Measurements from ENCODE around the gene GDE1. TPM values are rescaled to one million over a fixed set of nuclear protein-coding genes. Genes with fewer than 3 reads are reported as not detected.

Gene GDE1
- total and polyA plus RNA-seq, 2 of the 4 experiments (the other 2 are of a cell fraction) = 50.1 to 62.4 TPM

GRCh38 chr16:19515757-19516156, 6.1 kb downstream of the GDE1 start:
- H4K5ac ChIP-seq (ENCODE audit: low read depth, low read length) = no peak overlapping the region
- H4K91ac ChIP-seq (ENCODE audit: insufficient read depth, low read depth, low read length) = no peak overlapping the region
- H3K4me1 ChIP-seq (ENCODE audit: control insufficient read depth, insufficient read depth, low read length) = peaks cover 5% of the 10 kb centered on the region; the same call in 1 of the 2 replicates
- H2BK120ac ChIP-seq (ENCODE audit: low read depth, low read length) = no peak overlapping the region
- no peak overlapping the region for H3K4me3 ChIP-seq (ENCODE audit: insufficient read depth, low read depth, low read length)
- no peak overlapping the region for H4K8ac ChIP-seq (ENCODE audit: low read depth in 2 of 2, low read length in 2 of 2)
- peaks cover 2% of the 10 kb centered on the region; the same call in 1 of the 2 replicates for H3K9me1 ChIP-seq (ENCODE audit: insufficient read depth, low read length)
- no peak overlapping the region for H3K9ac ChIP-seq (ENCODE audit: low read depth, low read length)
- no peak overlapping the region for H3K18ac ChIP-seq (ENCODE audit: low read depth, low read length)
- in situ Hi-C loops (cut with MboI; ENCODE audit: low sequenced_read_pairs) (no loop called here), dilution Hi-C loops (cut with HindIII; ENCODE audit: low sequenced_read_pairs, unreplicated experiment) (no loop called here), intact Hi-C loops (cut with micrococcal nuclease) (no loop called here)
- no peak overlapping the region for H3K56ac ChIP-seq (ENCODE audit: extremely low read depth, insufficient read depth, low read length)
- no peaks in the 10 kb centered on the region for H3K27me3 ChIP-seq (ENCODE audit: control insufficient read depth, insufficient read depth, low read length)
- DNase-seq = peak; percentile 50
- POLR2A ChIA-PET (ENCODE audit: unreplicated experiment) = no interaction called here
- H2BK20ac ChIP-seq (ENCODE audit: low read depth, low read length) = no peak overlapping the region
- H2AFZ ChIP-seq (replicated peaks; ENCODE audit: low read length, poor library complexity) = no peak overlapping the region
- no peak overlapping the region for H2BK15ac ChIP-seq (ENCODE audit: low read depth, low read length)
- no peak overlapping the region for H3K14ac ChIP-seq (replicated peaks; ENCODE audit: low read depth, low read length)
- no peaks in the 10 kb centered on the region for H4K20me1 ChIP-seq (ENCODE audit: insufficient read depth, low read length)
- H3K23ac ChIP-seq (ENCODE audit: low read depth, low read length) = no peak overlapping the region
- peaks cover 13 to 36% of the 10 kb centered on the region in 2 experiments for H3K79me1 ChIP-seq (ENCODE audit: low read depth in 1 of 2, low read length in 2 of 2)
- no peaks in the 10 kb centered on the region for H3K9me3 ChIP-seq (ENCODE audit: control insufficient read depth, insufficient read depth, low read length)
- no peak overlapping the region for H3K4ac ChIP-seq (ENCODE audit: low read depth, low read length)
- CTCF ChIA-PET = no interaction called here
- H3K36me3 ChIP-seq (ENCODE audit: control insufficient read depth, insufficient read depth, low read length) = no peaks in the 10 kb centered on the region
- ATAC-seq (ENCODE audit: low read depth) = peak; percentile 73
- H2AK9ac ChIP-seq (replicated peaks; ENCODE audit: low read depth, low read length, poor library complexity) = no peak overlapping the region
- no CpG with 5 or more reads among the region's 2 CpGs for WGBS, 2 experiments (ENCODE audit: extremely low coverage in 2 of 2, insufficient read length in 1 of 2)
- H2AK5ac ChIP-seq (ENCODE audit: low read depth, low read length) = no peak overlapping the region
- TF ChIP-seq FOS (IDR thresholded peaks at IDR 0.05; ENCODE audit: low read depth, low read length) (no peak), RCOR1 (IDR thresholded peaks at IDR 0.05; ENCODE audit: insufficient replicate concordance, low read length) (no peak), CTCF (conservative IDR thresholded peaks at IDR 0.05; ENCODE audit: low read depth, low read length) (no peak), CEBPB (IDR thresholded peaks at IDR 0.05; ENCODE audit: low read depth, low read length) (no peak), USF2 (IDR thresholded peaks at IDR 0.05; ENCODE audit: low read depth, low read length) (no peak), POLR2A (IDR thresholded peaks at IDR 0.05; ENCODE audit: low read depth, low read length) (no peak), SMC3 (IDR thresholded peaks at IDR 0.05; ENCODE audit: low read depth, low read length) (no peak), NFE2L2 (IDR thresholded peaks at IDR 0.05; ENCODE audit: low read depth, low read length) (no peak), MAFK (IDR thresholded peaks at IDR 0.05; ENCODE audit: low read depth, low read length) (no peak), MAZ (IDR thresholded peaks at IDR 0.05; ENCODE audit: borderline replicate concordance, low read depth, low read length) (no peak), RAD21 (IDR thresholded peaks at IDR 0.05; ENCODE audit: low read length) (no peak), RFX5 (IDR thresholded peaks at IDR 0.05; ENCODE audit: low read depth, low read length) (no peak), MXI1 (IDR thresholded peaks at IDR 0.05; ENCODE audit: borderline replicate concordance, low read depth, low read length) (no peak), CHD1 (IDR thresholded peaks at IDR 0.05; ENCODE audit: low read depth, low read length) (no peak), BHLHE40 (IDR thresholded peaks at IDR 0.05; ENCODE audit: low read depth, low read length) (no peak), ELK1 (IDR thresholded peaks at IDR 0.05; ENCODE audit: borderline replicate concordance, low read depth, low read length) (no peak)
- BruUV-seq (replicated peaks) = no TSS peak
- H3K4me2 ChIP-seq (ENCODE audit: low read depth, low read length) = no peak overlapping the region
- H3K27ac ChIP-seq (ENCODE audit: insufficient read depth, low read length) = no peak overlapping the region; the same call in 1 of the 2 replicates
- H2BK5ac ChIP-seq (ENCODE audit: low read depth, low read length, poor library complexity, severe bottlenecking) = no peak overlapping the region

Measured in IMR-90 (cell line).